HCT116 (cell line): Measurements from ENCODE around the gene C5orf34.

Experiments
- CTCF ChIP-seq, 3 experiments: fragments of 200-600 bp in 1 of 3; sonication (generic) in 1 of 3; IDR thresholded peaks in 2 of 3; conservative IDR thresholded peaks in 1 of 3; 2 replicates each; pipeline ENCODE4 v1.5.1; 2012 to 2017; ENCODE audit warnings: low read depth in 2 of 3, low read length in 2 of 3, antibody characterized with exemption in 1 of 3, borderline replicate concordance in 1 of 3, control low read depth in 1 of 3, mild to moderate bottlenecking in 1 of 3, mixed read lengths in 1 of 3, mixed run types in 1 of 3, moderate library complexity in 1 of 3; ENCODE audit not compliant: insufficient read depth in 1 of 3
- EGR1 ChIP-seq: IDR thresholded peaks from 2 replicates; pipeline ENCODE4 v1.6.1; 2012; ENCODE audit warnings: low read depth
- POLR2A ChIP-seq: IDR thresholded peaks from 2 replicates; pipeline ENCODE4 v1.7.0; 2011; ENCODE audit warnings: borderline replicate concordance; ENCODE audit not compliant: insufficient read depth, insufficient read length; ENCODE audit errors: extremely low read depth
- REST ChIP-seq: IDR thresholded peaks from 2 replicates; pipeline ENCODE4 v1.6.1; 2012; ENCODE audit warnings: low read depth
- SP1 ChIP-seq: IDR thresholded peaks from 2 replicates; pipeline ENCODE4 v1.6.1; 2012; ENCODE audit warnings: low read depth

DNA sequence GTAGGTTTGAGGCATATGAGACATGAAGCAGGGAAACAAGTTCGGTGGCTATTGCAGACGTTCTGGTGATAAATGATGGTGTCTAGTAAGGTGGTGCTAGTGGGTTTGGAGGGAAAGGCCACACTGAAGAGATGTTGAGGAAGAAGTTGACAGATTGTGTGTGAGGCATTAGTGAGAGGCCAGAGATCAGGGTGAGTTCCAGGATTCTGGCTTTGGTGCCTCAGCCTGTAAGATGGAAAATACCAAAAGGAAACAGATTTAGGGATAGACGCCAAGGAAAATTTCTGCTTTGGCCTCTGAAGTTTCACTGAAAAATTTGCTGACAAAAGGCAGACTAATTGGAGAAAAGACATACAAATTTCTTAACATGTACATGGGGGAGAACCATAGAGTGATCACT, 48.4 kb upstream of the C5orf34 start:
- TF ChIP-seq EGR1 = no peak
- TF ChIP-seq CTCF (IDR thresholded peaks at IDR 0.05 in 2 of 3, conservative IDR thresholded peaks at IDR 0.05 in 1 of 3; ENCODE audit: borderline replicate concordance in 1 of 3, insufficient read depth in 1 of 3, low read depth in 2 of 3, low read length in 2 of 3) = no peak
- TF ChIP-seq POLR2A = no peak
- TF ChIP-seq REST = no peak
- no peak for TF ChIP-seq SP1
